Measurements from ENCODE around the gene FN1.

The FN1 gene

GRCh38 chr2:215382480-215382879, 53.4 kb downstream of the FN1 start:
- no peak for DNase-seq (ENCODE audit: low read depth)

GRCh38 chr2:215382011-215382410, 53.9 kb downstream of the FN1 start:
- DNase-seq (ENCODE audit: low read depth), result no peak

- no peak for DNase-seq (ENCODE audit: low read depth)
These were observed 55.2 kb downstream of the FN1 start for GRCh38 chr2:215380699-215381098.

- no peak for DNase-seq (ENCODE audit: low read depth)
These were observed 55.9 kb downstream of the FN1 start for GRCh38 chr2:215379948-215380347.

- no peak for DNase-seq (ENCODE audit: low read depth)
These were observed 56.8 kb downstream of the FN1 start for GRCh38 chr2:215379039-215379438.

GRCh38 chr2:215378045-215378444, 57.8 kb downstream of the FN1 start:
- no peak for DNase-seq (ENCODE audit: low read depth)

- DNase-seq (ENCODE audit: low read depth), result no peak
These were observed 58.6 kb downstream of the FN1 start for GRCh38 chr2:215377283-215377682.

GRCh38 chr2:215376103-215376780, 59.6 kb downstream of the FN1 start:
- no peak for DNase-seq (ENCODE audit: low read depth)

GRCh38 chr2:215375467-215375830, 60.4 kb downstream of the FN1 start:
- DNase-seq (ENCODE audit: low read depth), result no peak

GRCh38 chr2:215374642-215375466, 61.0 kb downstream of the FN1 start:
- DNase-seq (ENCODE audit: low read depth), result no peak

GRCh38 chr2:215374002-215374401, 61.9 kb downstream of the FN1 start:
- DNase-seq (ENCODE audit: low read depth), result no peak

GRCh38 chr2:215372968-215373649, 62.8 kb downstream of the FN1 start:
- DNase-seq (ENCODE audit: low read depth), result no peak

- no peak for DNase-seq (ENCODE audit: low read depth)
These were observed 63.7 kb downstream of the FN1 start for GRCh38 chr2:215371915-215372897.

- DNase-seq (ENCODE audit: low read depth), result no peak
These were observed 65.5 kb downstream of the FN1 start for GRCh38 chr2:215370112-215370965.

GRCh38 chr2:215369181-215369760, 66.6 kb downstream of the FN1 start:
- no peak for DNase-seq (ENCODE audit: low read depth)

- no peak for DNase-seq (ENCODE audit: low read depth)
These were observed 67.4 kb downstream of the FN1 start for GRCh38 chr2:215368493-215368809.

- DNase-seq (ENCODE audit: low read depth), result no peak
These were observed 68.0 kb downstream of the FN1 start for GRCh38 chr2:215367662-215368492.

GRCh38 chr2:215366440-215367032, 69.3 kb downstream of the FN1 start:
- DNase-seq (ENCODE audit: low read depth), result no peak

- no peak for DNase-seq (ENCODE audit: low read depth)
These were observed 70.6 kb downstream of the FN1 start for GRCh38 chr2:215365184-215365658.

All from stimulated activated CD8-positive, alpha-beta memory T cell treated with anti-CD3 and anti-CD28 coated beads, Interleukin-15, amount 100 ng/mL, for 24 hours (primary cell).